BE2C (cell line): ENCODE results near the gene DAZ3. TPM values are rescaled to one million over a fixed set of nuclear protein-coding genes. Genes with fewer than 3 reads are reported as not detected.
"Not testable (repeated sequence)": the region's sequence is repeated elsewhere in the genome, so short reads cannot be mapped to it uniquely, and the experiment has no call there.

ENCODE experiments used
- DNase-seq: peaks from one replicate; pipeline ENCODE4 v3.0.0-alpha.2; 2020
- H3K27me3 ChIP-seq: fragments of 250-450 bp; sonication (Bioruptor Pico); 2 replicates; pipeline ENCODE4 v1.5.1; 2020; ENCODE audit warnings: mild to moderate bottlenecking
- H3K36me3 ChIP-seq: fragments of 250-450 bp; sonication (Bioruptor Pico); 2 replicates; pipeline ENCODE4 v1.5.1; 2020; ENCODE audit warnings: mild to moderate bottlenecking
- H3K4me1 ChIP-seq: fragments of 250-450 bp; sonication (Bioruptor Pico); 2 replicates; pipeline ENCODE4 v1.5.1; 2020
- H3K4me3 ChIP-seq: 2 replicates; pipeline ENCODE4 v1.5.1; 2011; ENCODE audit warnings: low read depth, low read length
- H3K9me3 ChIP-seq: fragments of 250-450 bp; sonication (Bioruptor Pico); 2 replicates; pipeline ENCODE4 v1.5.1; 2020
- polyA plus RNA-seq: library from polyadenylated mRNA; unstranded; fragments of >200 nt; gene quantifications from one replicate; pipeline ENCODE4 v1.2.1, GENCODE V29; 2012; ENCODE audit warnings: low read depth, missing spikeins; ENCODE audit not compliant: insufficient read length, insufficient read depth

DAZ3 gene, protein sequence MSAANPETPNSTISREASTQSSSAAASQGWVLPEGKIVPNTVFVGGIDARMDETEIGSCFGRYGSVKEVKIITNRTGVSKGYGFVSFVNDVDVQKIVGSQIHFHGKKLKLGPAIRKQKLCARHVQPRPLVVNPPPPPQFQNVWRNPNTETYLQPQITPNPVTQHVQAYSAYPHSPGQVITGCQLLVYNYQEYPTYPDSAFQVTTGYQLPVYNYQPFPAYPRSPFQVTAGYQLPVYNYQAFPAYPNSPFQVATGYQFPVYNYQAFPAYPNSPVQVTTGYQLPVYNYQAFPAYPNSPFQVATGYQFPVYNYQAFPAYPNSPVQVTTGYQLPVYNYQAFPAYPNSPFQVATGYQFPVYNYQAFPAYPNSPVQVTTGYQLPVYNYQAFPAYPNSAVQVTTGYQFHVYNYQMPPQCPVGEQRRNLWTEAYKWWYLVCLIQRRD
- not detected for polyA plus RNA-seq

- not testable (repeated sequence) for H3K36me3 ChIP-seq, H3K4me1 ChIP-seq, DNase-seq, H3K9me3 ChIP-seq, H3K4me3 ChIP-seq, H3K27me3 ChIP-seq
These were observed at the start of gene DAZ3 for GRCh38 chrY:24813293-24813692. DAZ3 (minus strand) TSS chrY:24813393; CDS start chrY:24813185, 208 bp downstream.

DNA sequence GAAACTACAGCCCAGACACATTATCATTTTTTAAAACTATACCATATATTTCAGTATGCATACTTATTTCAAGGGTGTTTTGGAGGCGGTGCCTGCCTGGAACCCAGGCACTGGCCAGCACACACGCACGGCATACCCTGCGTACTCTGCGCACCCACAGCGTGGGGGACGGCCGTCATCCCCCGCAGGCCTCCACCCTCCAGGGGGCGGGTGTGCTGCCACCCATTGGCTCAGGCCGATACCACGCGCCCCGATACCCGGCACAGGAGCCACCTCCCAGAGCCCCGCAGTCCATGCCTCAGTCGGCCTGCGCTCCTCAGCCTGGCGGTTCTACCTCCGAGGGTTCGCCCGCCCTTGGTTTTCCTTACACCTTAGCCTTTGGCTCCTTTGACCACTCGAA, 20.4 kb upstream of the DAZ3 start, which contains the start of gene DAZ4:
Gene DAZ4, plus strand, starts transcription at position 301 of the 400 bp plus-strand sequence. CDS start 208 bp downstream, outside the sequence.
- not testable (repeated sequence) for H3K27me3 ChIP-seq, H3K4me3 ChIP-seq, H3K4me1 ChIP-seq, H3K36me3 ChIP-seq, H3K9me3 ChIP-seq, DNase-seq

DNA sequence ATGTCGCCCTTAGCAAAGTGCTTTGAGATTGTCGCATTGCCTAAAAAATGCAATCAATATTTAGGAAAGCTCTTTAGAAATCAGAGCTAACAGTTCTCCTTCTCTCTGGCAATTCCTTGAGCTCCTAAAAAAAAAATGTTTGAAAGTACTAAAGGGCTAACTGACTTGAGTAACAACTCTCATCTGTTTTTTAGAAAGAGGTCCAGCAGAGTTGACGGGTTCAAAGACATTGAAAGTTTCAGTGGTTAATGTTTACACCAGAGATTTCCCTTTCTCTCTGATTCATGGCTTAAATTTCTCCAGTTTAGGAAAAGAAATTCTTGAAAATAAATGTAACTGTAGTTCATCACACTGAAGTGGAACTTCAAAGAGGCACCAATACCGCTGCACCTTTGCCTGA, 11.9 kb upstream of the DAZ3 start:
- H3K4me1 ChIP-seq, H3K36me3 ChIP-seq, DNase-seq, H3K4me3 ChIP-seq, H3K27me3 ChIP-seq, H3K9me3 ChIP-seq: not testable (repeated sequence)

GRCh38 chrY:24824184-24824879, 11.1 kb upstream of the DAZ3 start:
- H3K4me3 ChIP-seq, H3K9me3 ChIP-seq, DNase-seq, H3K27me3 ChIP-seq, H3K4me1 ChIP-seq, H3K36me3 ChIP-seq: not testable (repeated sequence)

DNA sequence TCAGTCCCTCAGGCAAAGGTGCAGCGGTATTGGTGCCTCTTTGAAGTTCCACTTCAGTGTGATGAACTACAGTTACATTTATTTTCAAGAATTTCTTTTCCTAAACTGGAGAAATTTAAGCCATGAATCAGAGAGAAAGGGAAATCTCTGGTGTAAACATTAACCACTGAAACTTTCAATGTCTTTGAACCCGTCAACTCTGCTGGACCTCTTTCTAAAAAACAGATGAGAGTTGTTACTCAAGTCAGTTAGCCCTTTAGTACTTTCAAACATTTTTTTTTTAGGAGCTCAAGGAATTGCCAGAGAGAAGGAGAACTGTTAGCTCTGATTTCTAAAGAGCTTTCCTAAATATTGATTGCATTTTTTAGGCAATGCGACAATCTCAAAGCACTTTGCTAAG, 8.6 kb upstream of the DAZ3 start:
- H3K27me3 ChIP-seq, DNase-seq, H3K9me3 ChIP-seq, H3K4me1 ChIP-seq, H3K36me3 ChIP-seq, H3K4me3 ChIP-seq: not testable (repeated sequence)
